ENCODE measurements around the gene DLGAP1.

Gene DLGAP1

GRCh38 chr18:3931542-3932112 lies 523.5 kb downstream of the DLGAP1 start:
- no peak for TF ChIP-seq CTCF (IDR thresholded peaks at IDR 0.05; ENCODE audit: insufficient read depth, low read depth, low read length, missing control alignments)
- no peak overlapping the region for H3K4me3 ChIP-seq (ENCODE audit: low read depth, low read length)
- peak; percentile 2 for DNase-seq (ENCODE audit: low read depth)

- DNase-seq (ENCODE audit: low read depth) = no peak
- no peak for TF ChIP-seq CTCF (IDR thresholded peaks at IDR 0.05; ENCODE audit: insufficient read depth, low read depth, low read length, missing control alignments)
Observed at GRCh38 chr18:3931013-3931315, 524.1 kb downstream of the DLGAP1 start.

GRCh38 chr18:3930126-3931012 lies 524.7 kb downstream of the DLGAP1 start:
- no peak for DNase-seq (ENCODE audit: low read depth)
- no peak for TF ChIP-seq CTCF (IDR thresholded peaks at IDR 0.05; ENCODE audit: insufficient read depth, low read depth, low read length, missing control alignments)
- H3K4me3 ChIP-seq (ENCODE audit: low read depth, low read length) = no peak overlapping the region

More at GRCh38 chr18:3931013-3931315, 524.1 kb downstream of the DLGAP1 start:
- no peak overlapping the region for H3K4me3 ChIP-seq (ENCODE audit: low read depth, low read length)

- no peak for TF ChIP-seq CTCF (IDR thresholded peaks at IDR 0.05; ENCODE audit: insufficient read depth, low read depth, low read length, missing control alignments)
- no peak for DNase-seq (ENCODE audit: low read depth)
- no peak overlapping the region for H3K4me3 ChIP-seq (ENCODE audit: low read depth, low read length)
Observed at GRCh38 chr18:3924455-3924854, 530.7 kb downstream of the DLGAP1 start.

GRCh38 chr18:3923750-3924149 lies 531.4 kb downstream of the DLGAP1 start:
- TF ChIP-seq CTCF (IDR thresholded peaks at IDR 0.05; ENCODE audit: insufficient read depth, low read depth, low read length, missing control alignments) = no peak
- no peak for DNase-seq (ENCODE audit: low read depth)
- no peak overlapping the region for H3K4me3 ChIP-seq (ENCODE audit: low read depth, low read length)

GRCh38 chr18:3921826-3922225 lies 533.3 kb downstream of the DLGAP1 start:
- no peak for TF ChIP-seq CTCF (IDR thresholded peaks at IDR 0.05; ENCODE audit: insufficient read depth, low read depth, low read length, missing control alignments)
- H3K4me3 ChIP-seq (ENCODE audit: low read depth, low read length) = no peak overlapping the region
- DNase-seq (ENCODE audit: low read depth) = no peak
